ENCODE data around the gene LPP. TPM values are rescaled to one million over a fixed set of nuclear protein-coding genes. Genes with fewer than 3 reads are reported as not detected.

LPP gene
- total and polyA plus RNA-seq, 10 of the 15 experiments (the other 5 are each of a cell fraction or from before 2014, with no cell fraction given), result under 0.01 to 0.62 (median 0.03) TPM

DNA sequence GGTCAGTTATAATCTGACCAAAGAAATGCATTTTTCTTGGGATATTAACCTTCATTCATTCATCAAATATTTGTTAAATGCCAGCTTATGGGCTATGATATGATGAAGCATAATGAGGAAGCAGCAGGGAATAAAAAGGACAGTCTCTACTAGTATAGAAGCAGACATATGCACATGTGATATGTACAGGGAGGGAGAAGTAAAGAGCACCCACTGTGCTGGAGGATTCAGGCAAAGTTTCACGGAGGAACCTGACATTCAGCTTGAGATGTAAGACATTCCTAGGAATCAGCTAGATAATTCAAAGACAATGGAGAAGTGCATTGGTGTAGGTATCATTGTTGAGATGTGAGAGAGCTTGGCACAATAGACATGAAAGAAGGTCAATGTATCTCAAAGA is 450.7 kb downstream of the LPP start:
- H3K79me2 ChIP-seq (ENCODE audit: control insufficient read depth, insufficient read depth, low read length), result no peaks in the 10 kb centered on the region
- no peak overlapping the region for H2AFZ ChIP-seq (ENCODE audit: control insufficient read depth, low read depth, low read length)
- H3K4me2 ChIP-seq (ENCODE audit: control insufficient read depth, insufficient read depth), result no peak overlapping the region
- POLR2A ChIA-PET, result no interaction called here
- TF ChIP-seq NFIC (IDR thresholded peaks at IDR 0.05; ENCODE audit: low read depth, low read length) (no peak), RFX5 (IDR thresholded peaks at IDR 0.05; ENCODE audit: low read depth, low read length) (no peak), CBX5 (IDR thresholded peaks at IDR 0.05; ENCODE audit: low read depth) (no peak), KAT2A (conservative IDR thresholded peaks at IDR 0.05; ENCODE audit: control insufficient read depth, low read depth, low read length) (no peak)
- TF ChIP-seq, protein P1, sequence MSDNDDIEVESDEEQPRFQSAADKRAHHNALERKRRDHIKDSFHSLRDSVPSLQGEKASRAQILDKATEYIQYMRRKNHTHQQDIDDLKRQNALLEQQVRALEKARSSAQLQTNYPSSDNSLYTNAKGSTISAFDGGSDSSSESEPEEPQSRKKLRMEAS (IDR thresholded peaks at IDR 0.05; ENCODE audit: low read depth, low read length), result no peak
- H3K4me3 ChIP-seq, result no peak overlapping the region
- H3K27ac ChIP-seq (ENCODE audit: control insufficient read depth, insufficient read depth), result no peak overlapping the region
- no peaks in the 10 kb centered on the region for H3K36me3 ChIP-seq (ENCODE audit: control insufficient read depth in 2 of 2, insufficient read depth in 2 of 2, low read length in 1 of 2)
- DNase-seq (ENCODE audit: low read depth, low spot score), result no peak
- WGBS (ENCODE audit: insufficient coverage, insufficient replicate concordance, low lambda C conversion rate, missing lambda C conversion rate), result 55% methylated on average over 1 of the region's 1 CpG
- H3K9ac ChIP-seq (ENCODE audit: control insufficient read depth, insufficient read depth, low read length), result no peak overlapping the region
- no TSS peak for BruUV-seq (replicated peaks)
- SMC1A ChIA-PET (ENCODE audit: uncharacterized antibody, unreplicated experiment), result interaction anchor here (0.7 kb wide), 1 partner anchor 862 kb away, joined by 3 read pairs; no protein-coding TSS in a partner anchor
- no peak for FAIRE-seq
- CTCF ChIA-PET, result no interaction called here
- intact Hi-C loops (cut with micrococcal nuclease; ENCODE audit: unreplicated experiment) (no loop called here), in situ Hi-C loops (cut with MboI) (no loop called here)
- no peak for ATAC-seq
- no peaks in the 10 kb centered on the region for H3K4me1 ChIP-seq (ENCODE audit: control insufficient read depth, insufficient read depth, low read length)
- RAD21 ChIA-PET (ENCODE audit: unreplicated experiment), result no interaction called here
- no peaks in the 10 kb centered on the region for H3K9me3 ChIP-seq (replicated peaks; ENCODE audit: control insufficient read depth, insufficient read depth, low read length)
- no peaks in the 10 kb centered on the region for H3K27me3 ChIP-seq (replicated peaks in 1 of 2; ENCODE audit: control insufficient read depth in 2 of 2, insufficient read depth in 2 of 2, low read length in 1 of 2)
- no peaks in the 10 kb centered on the region for H4K20me1 ChIP-seq (ENCODE audit: control insufficient read depth, insufficient read depth)

DNA sequence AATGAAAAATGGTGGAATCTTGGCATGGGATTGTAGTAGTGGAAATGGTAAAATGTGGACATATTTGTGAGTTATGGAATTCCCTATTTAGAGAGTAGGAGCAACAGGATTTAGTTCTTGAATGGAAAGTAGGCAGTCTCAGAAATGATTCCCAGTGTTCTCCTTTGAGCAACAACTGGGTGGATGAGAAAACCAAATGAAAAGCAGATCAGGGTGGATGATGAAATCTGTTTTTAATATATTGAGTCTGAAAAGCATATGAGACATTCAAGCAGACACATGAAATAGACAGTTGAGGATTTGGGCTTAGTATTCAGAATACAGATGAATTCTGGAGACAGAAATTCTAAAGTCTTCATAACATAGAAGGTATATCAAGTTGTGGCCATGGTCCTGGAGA is 451.3 kb downstream of the LPP start:
- intact Hi-C loops (cut with micrococcal nuclease; ENCODE audit: unreplicated experiment) (no loop called here), in situ Hi-C loops (cut with MboI) (no loop called here)
- no peaks in the 10 kb centered on the region for H3K4me1 ChIP-seq (ENCODE audit: control insufficient read depth, insufficient read depth, low read length)
- no TSS peak for BruUV-seq (replicated peaks)
- ChIA-PET POLR2A (no interaction called here), RAD21 (ENCODE audit: unreplicated experiment) (no interaction called here), CTCF (no interaction called here), SMC1A (ENCODE audit: uncharacterized antibody, unreplicated experiment) (no interaction called here)
- no peaks in the 10 kb centered on the region for H3K36me3 ChIP-seq (ENCODE audit: control insufficient read depth in 2 of 2, insufficient read depth in 2 of 2, low read length in 1 of 2)
- H3K9ac ChIP-seq (ENCODE audit: control insufficient read depth, insufficient read depth, low read length), result no peak overlapping the region
- H3K4me2 ChIP-seq (ENCODE audit: control insufficient read depth, insufficient read depth), result no peak overlapping the region
- H4K20me1 ChIP-seq (ENCODE audit: control insufficient read depth, insufficient read depth), result no peaks in the 10 kb centered on the region
- no peaks in the 10 kb centered on the region for H3K79me2 ChIP-seq (ENCODE audit: control insufficient read depth, insufficient read depth, low read length)
- no peak for FAIRE-seq
- DNase-seq (ENCODE audit: low read depth, low spot score), result no peak
- no peak for ATAC-seq
- no peaks in the 10 kb centered on the region for H3K27me3 ChIP-seq (replicated peaks in 1 of 2; ENCODE audit: control insufficient read depth in 2 of 2, insufficient read depth in 2 of 2, low read length in 1 of 2)
- H3K4me3 ChIP-seq, result no peak overlapping the region
- H2AFZ ChIP-seq (ENCODE audit: control insufficient read depth, low read depth, low read length), result no peak overlapping the region
- no peak overlapping the region for H3K27ac ChIP-seq (ENCODE audit: control insufficient read depth, insufficient read depth)
- H3K9me3 ChIP-seq (replicated peaks; ENCODE audit: control insufficient read depth, insufficient read depth, low read length), result no peaks in the 10 kb centered on the region
- TF ChIP-seq HDAC2 (IDR thresholded peaks at IDR 0.05) (no peak), BCL11A (IDR thresholded peaks at IDR 0.05; ENCODE audit: low read depth, low read length) (no peak), CBX3 (IDR thresholded peaks at IDR 0.05; ENCODE audit: borderline replicate concordance, low read depth) (no peak), STAT1 (conservative IDR thresholded peaks at IDR 0.05) (no peak)
- TF ChIP-seq, protein P2, sequence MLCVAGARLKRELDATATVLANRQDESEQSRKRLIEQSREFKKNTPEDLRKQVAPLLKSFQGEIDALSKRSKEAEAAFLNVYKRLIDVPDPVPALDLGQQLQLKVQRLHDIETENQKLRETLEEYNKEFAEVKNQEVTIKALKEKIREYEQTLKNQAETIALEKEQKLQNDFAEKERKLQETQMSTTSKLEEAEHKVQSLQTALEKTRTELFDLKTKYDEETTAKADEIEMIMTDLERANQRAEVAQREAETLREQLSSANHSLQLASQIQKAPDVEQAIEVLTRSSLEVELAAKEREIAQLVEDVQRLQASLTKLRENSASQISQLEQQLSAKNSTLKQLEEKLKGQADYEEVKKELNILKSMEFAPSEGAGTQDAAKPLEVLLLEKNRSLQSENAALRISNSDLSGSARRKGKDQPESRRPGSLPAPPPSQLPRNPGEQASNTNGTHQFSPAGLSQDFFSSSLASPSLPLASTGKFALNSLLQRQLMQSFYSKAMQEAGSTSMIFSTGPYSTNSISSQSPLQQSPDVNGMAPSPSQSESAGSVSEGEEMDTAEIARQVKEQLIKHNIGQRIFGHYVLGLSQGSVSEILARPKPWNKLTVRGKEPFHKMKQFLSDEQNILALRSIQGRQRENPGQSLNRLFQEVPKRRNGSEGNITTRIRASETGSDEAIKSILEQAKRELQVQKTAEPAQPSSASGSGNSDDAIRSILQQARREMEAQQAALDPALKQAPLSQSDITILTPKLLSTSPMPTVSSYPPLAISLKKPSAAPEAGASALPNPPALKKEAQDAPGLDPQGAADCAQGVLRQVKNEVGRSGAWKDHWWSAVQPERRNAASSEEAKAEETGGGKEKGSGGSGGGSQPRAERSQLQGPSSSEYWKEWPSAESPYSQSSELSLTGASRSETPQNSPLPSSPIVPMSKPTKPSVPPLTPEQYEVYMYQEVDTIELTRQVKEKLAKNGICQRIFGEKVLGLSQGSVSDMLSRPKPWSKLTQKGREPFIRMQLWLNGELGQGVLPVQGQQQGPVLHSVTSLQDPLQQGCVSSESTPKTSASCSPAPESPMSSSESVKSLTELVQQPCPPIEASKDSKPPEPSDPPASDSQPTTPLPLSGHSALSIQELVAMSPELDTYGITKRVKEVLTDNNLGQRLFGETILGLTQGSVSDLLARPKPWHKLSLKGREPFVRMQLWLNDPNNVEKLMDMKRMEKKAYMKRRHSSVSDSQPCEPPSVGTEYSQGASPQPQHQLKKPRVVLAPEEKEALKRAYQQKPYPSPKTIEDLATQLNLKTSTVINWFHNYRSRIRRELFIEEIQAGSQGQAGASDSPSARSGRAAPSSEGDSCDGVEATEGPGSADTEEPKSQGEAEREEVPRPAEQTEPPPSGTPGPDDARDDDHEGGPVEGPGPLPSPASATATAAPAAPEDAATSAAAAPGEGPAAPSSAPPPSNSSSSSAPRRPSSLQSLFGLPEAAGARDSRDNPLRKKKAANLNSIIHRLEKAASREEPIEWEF (IDR thresholded peaks at IDR 0.05; ENCODE audit: insufficient replicate concordance, low read depth, low read length), result no peak
- TF ChIP-seq, protein P3, sequence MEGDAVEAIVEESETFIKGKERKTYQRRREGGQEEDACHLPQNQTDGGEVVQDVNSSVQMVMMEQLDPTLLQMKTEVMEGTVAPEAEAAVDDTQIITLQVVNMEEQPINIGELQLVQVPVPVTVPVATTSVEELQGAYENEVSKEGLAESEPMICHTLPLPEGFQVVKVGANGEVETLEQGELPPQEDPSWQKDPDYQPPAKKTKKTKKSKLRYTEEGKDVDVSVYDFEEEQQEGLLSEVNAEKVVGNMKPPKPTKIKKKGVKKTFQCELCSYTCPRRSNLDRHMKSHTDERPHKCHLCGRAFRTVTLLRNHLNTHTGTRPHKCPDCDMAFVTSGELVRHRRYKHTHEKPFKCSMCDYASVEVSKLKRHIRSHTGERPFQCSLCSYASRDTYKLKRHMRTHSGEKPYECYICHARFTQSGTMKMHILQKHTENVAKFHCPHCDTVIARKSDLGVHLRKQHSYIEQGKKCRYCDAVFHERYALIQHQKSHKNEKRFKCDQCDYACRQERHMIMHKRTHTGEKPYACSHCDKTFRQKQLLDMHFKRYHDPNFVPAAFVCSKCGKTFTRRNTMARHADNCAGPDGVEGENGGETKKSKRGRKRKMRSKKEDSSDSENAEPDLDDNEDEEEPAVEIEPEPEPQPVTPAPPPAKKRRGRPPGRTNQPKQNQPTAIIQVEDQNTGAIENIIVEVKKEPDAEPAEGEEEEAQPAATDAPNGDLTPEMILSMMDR (IDR thresholded peaks at IDR 0.05 in 2 of 3, conservative IDR thresholded peaks at IDR 0.05 in 1 of 3; ENCODE audit: control insufficient read depth in 2 of 3, extremely low read depth in 1 of 3, insufficient read depth in 1 of 3, low read depth in 3 of 3, low read length in 3 of 3), result no peak

All from GM12878 (cell line).